ENCODE data around the gene MRPS10.

The MRPS10 gene

GRCh38 chr6:42263165-42263728, 45.6 kb upstream of the MRPS10 start:
- TF ChIP-seq ARNTL (CRISPR knock-in tag; IDR thresholded peaks at IDR 0.05; ENCODE audit: borderline replicate concordance, low read depth) (no peak), OSR1 (CRISPR knock-in tag; IDR thresholded peaks at IDR 0.05) (no peak), RARB (CRISPR knock-in tag; IDR thresholded peaks at IDR 0.05) (no peak), BACH2 (CRISPR knock-in tag; IDR thresholded peaks at IDR 0.05; ENCODE audit: borderline replicate concordance) (no peak), PATZ1 (CRISPR knock-in tag; IDR thresholded peaks at IDR 0.05; ENCODE audit: borderline replicate concordance) (no peak), POU6F1 (CRISPR knock-in tag; IDR thresholded peaks at IDR 0.05; ENCODE audit: borderline replicate concordance, low read depth) (no peak), ZFP3 (CRISPR knock-in tag; IDR thresholded peaks at IDR 0.05) (no peak), ZC3H10 (CRISPR knock-in tag; IDR thresholded peaks at IDR 0.05) (no peak), TCF4 (CRISPR knock-in tag; IDR thresholded peaks at IDR 0.05; ENCODE audit: borderline replicate concordance) (no peak), GLIS3 (CRISPR knock-in tag; IDR thresholded peaks at IDR 0.05) (no peak), ISL1 (CRISPR knock-in tag; IDR thresholded peaks at IDR 0.05) (no peak), CREB5 (CRISPR knock-in tag; IDR thresholded peaks at IDR 0.05; ENCODE audit: low read depth) (no peak), TOX (CRISPR knock-in tag; IDR thresholded peaks at IDR 0.05; ENCODE audit: borderline replicate concordance) (no peak), ZNF8 (CRISPR knock-in tag; IDR thresholded peaks at IDR 0.05) (no peak), ZNF70 (CRISPR knock-in tag; IDR thresholded peaks at IDR 0.05) (no peak), SNAI2 (CRISPR knock-in tag; IDR thresholded peaks at IDR 0.05) (no peak), PPARA (CRISPR knock-in tag; IDR thresholded peaks at IDR 0.05; ENCODE audit: borderline replicate concordance) (no peak), ZNF565 (CRISPR knock-in tag; conservative IDR thresholded peaks at IDR 0.05; ENCODE audit: low read depth) (no peak)
- ATAC-seq = no peak

GRCh38 chr6:42260972-42261371, 43.3 kb upstream of the MRPS10 start:
- no peak for TF ChIP-seq OSR1 (CRISPR knock-in tag; IDR thresholded peaks at IDR 0.05)
- no peak for TF ChIP-seq ZFP30 (CRISPR knock-in tag; IDR thresholded peaks at IDR 0.05)
- no peak for TF ChIP-seq SNAI2 (CRISPR knock-in tag; IDR thresholded peaks at IDR 0.05)
- TF ChIP-seq ZC3H10 (CRISPR knock-in tag; IDR thresholded peaks at IDR 0.05) = no peak
- TF ChIP-seq CSRNP3 (CRISPR knock-in tag; IDR thresholded peaks at IDR 0.05) = no peak
- no peak for TF ChIP-seq RARB (CRISPR knock-in tag; IDR thresholded peaks at IDR 0.05)
- TF ChIP-seq BACH2 (CRISPR knock-in tag; IDR thresholded peaks at IDR 0.05; ENCODE audit: borderline replicate concordance) = no peak
- TF ChIP-seq ISL1 (CRISPR knock-in tag; IDR thresholded peaks at IDR 0.05) = no peak
- TF ChIP-seq ZNF565 (CRISPR knock-in tag; conservative IDR thresholded peaks at IDR 0.05; ENCODE audit: low read depth) = no peak
- TF ChIP-seq PPARA (CRISPR knock-in tag; IDR thresholded peaks at IDR 0.05; ENCODE audit: borderline replicate concordance) = no peak
- no peak for TF ChIP-seq CREB5 (CRISPR knock-in tag; IDR thresholded peaks at IDR 0.05; ENCODE audit: low read depth)
- TF ChIP-seq CSDC2 (CRISPR knock-in tag; IDR thresholded peaks at IDR 0.05) = no peak
- TF ChIP-seq TOX (CRISPR knock-in tag; IDR thresholded peaks at IDR 0.05; ENCODE audit: borderline replicate concordance) = no peak
- ATAC-seq = peak; percentile 80

GRCh38 chr6:42260396-42260888, 42.8 kb upstream of the MRPS10 start:
- peak; percentile 44 for ATAC-seq
- TF ChIP-seq TCF4 (CRISPR knock-in tag; IDR thresholded peaks at IDR 0.05; ENCODE audit: borderline replicate concordance) (no peak), RARB (CRISPR knock-in tag; IDR thresholded peaks at IDR 0.05) (no peak), ISL1 (CRISPR knock-in tag; IDR thresholded peaks at IDR 0.05) (no peak), ZNF8 (CRISPR knock-in tag; IDR thresholded peaks at IDR 0.05) (no peak)

Data from SK-N-SH treated with all-trans-retinoic acid at 6 μM for 48 hours (cell line).